H1 (cell line): ENCODE data around the gene CCDC182. TPM values are rescaled to one million over a fixed set of nuclear protein-coding genes. Genes with fewer than 3 reads are reported as not detected.

Experiments
- CTCF ChIA-PET: fragments of 300-600 bp; sonication (Branson Sonifier 250); formaldehyde crosslinking; loops from one replicate; lab custom pipeline; 2021; ENCODE audit not compliant: partially characterized antibody; lab: Charles Lee
- POLR2A ChIA-PET: fragments of 300-600 bp; sonication (Branson Sonifier 250); formaldehyde crosslinking; loops from one replicate; lab custom pipeline; 2021; ENCODE audit warnings: inconsistent platforms; ENCODE audit not compliant: partially characterized antibody; lab: Charles Lee
- DNase-seq, 2 experiments: peaks; one replicate each; pipeline versions ENCODE4 v3.0.0 to v3.0.0-alpha.2; 2010 to 2022; ENCODE audit warnings: low spot score in 2 of 2, low read depth in 1 of 2, mixed read lengths in 1 of 2
- FAIRE-seq: peaks from 2 replicates; lab custom pipeline; 2011; peaks lifted over from hg19 to GRCh38; lab: Jason Lieb, UNC
- H2AFZ ChIP-seq: 2 replicates; pipeline ENCODE4 v1.8.1; 2012; ENCODE audit warnings: low read length, inconsistent platforms
- H2AK5ac ChIP-seq: 2 replicates; pipeline ENCODE4 v1.6.1; 2013; ENCODE audit warnings: low read depth, low read length
- H2BK120ac ChIP-seq: replicated peaks from 2 replicates; pipeline ENCODE3; 2013; ENCODE audit warnings: low read depth, low read length, inconsistent platforms
- H2BK12ac ChIP-seq: 2 replicates; pipeline ENCODE4 v1.6.1; 2013; ENCODE audit warnings: low read depth, low read length
- H2BK15ac ChIP-seq: 2 replicates; pipeline ENCODE4 v1.6.1; 2013; ENCODE audit warnings: low read length
- H2BK20ac ChIP-seq: 2 replicates; pipeline ENCODE4 v1.6.1; 2013; ENCODE audit warnings: low read length
- H2BK5ac ChIP-seq: 2 replicates; pipeline ENCODE4 v1.6.1; 2013; ENCODE audit warnings: low read depth, low read length
- H3K14ac ChIP-seq: 2 replicates; pipeline ENCODE4 v1.6.1; 2013; ENCODE audit warnings: inconsistent platforms; ENCODE audit not compliant: insufficient read length
- H3K18ac ChIP-seq: 2 replicates; pipeline ENCODE4 v1.6.1; 2013; ENCODE audit warnings: low read length; ENCODE audit errors: extremely low read depth
- H3K23ac ChIP-seq: 2 replicates; pipeline ENCODE4 v1.6.1; 2013; ENCODE audit warnings: inconsistent platforms; ENCODE audit not compliant: insufficient read length
- H3K23me2 ChIP-seq: 2 replicates; pipeline ENCODE4 v1.6.1; 2013; ENCODE audit warnings: low read depth, low read length
- H3K27ac ChIP-seq: 2 replicates; pipeline ENCODE4 v1.6.1; 2011; ENCODE audit warnings: low read depth, low read length, inconsistent platforms
- H3K27me3 ChIP-seq, 4 experiments: replicated peaks in 1 of 4; 1 replicate in 1 of 4; 2 replicates in 3 of 4; pipeline versions ENCODE4 v1.6.1 to v1.8.1; 2011 to 2013; ENCODE audit warnings: low read length in 3 of 4, mild to moderate bottlenecking in 3 of 4, inconsistent platforms in 2 of 4, mixed read lengths in 2 of 4, moderate library complexity in 1 of 4; ENCODE audit not compliant: control insufficient read depth in 3 of 4, insufficient read depth in 3 of 4; ENCODE audit errors: extremely low read depth in 1 of 4
- H3K36me3 ChIP-seq, 4 experiments: 2 replicates each; pipeline versions ENCODE4 v1.6.1 to v1.8.1; 2011 to 2013; ENCODE audit warnings: mild to moderate bottlenecking in 4 of 4, low read length in 3 of 4, moderate library complexity in 2 of 4, control low read depth in 1 of 4, inconsistent platforms in 1 of 4; ENCODE audit not compliant: insufficient read depth in 4 of 4, control insufficient read depth in 2 of 4
- H3K4ac ChIP-seq: replicated peaks from 2 replicates; pipeline ENCODE3; 2013; ENCODE audit warnings: low read length, low read depth, mixed read lengths, inconsistent platforms; ENCODE audit not compliant: insufficient read length
- H3K4me1 ChIP-seq, 4 experiments: replicated peaks in 1 of 4; 1 replicate in 1 of 4; 2 replicates in 3 of 4; pipeline versions ENCODE4 v1.6.1 to v1.8.1; 2011 to 2013; ENCODE audit warnings: low read length in 3 of 4, inconsistent platforms in 2 of 4, mixed read lengths in 1 of 4; ENCODE audit not compliant: insufficient read depth in 4 of 4, control insufficient read depth in 3 of 4
- H3K4me2 ChIP-seq, 2 experiments: 2 replicates each; pipeline versions ENCODE4 v1.6.1 to v1.8.1; 2011 to 2013; ENCODE audit warnings: low read depth in 2 of 2, low read length in 2 of 2, control low read depth in 1 of 2, inconsistent platforms in 1 of 2, mild to moderate bottlenecking in 1 of 2; ENCODE audit not compliant: insufficient read depth in 1 of 2
- H3K4me3 ChIP-seq, 4 experiments: fragments of 200-600, 300-600 bp in 1 of 4; sonication (generic), shearing (Covaris generic), sonication (Bioruptor Twin) in 1 of 4; 2 replicates each; pipeline versions ENCODE4 v1.5.1 to v1.8.1; 2011 to 2016; ENCODE audit warnings: low read length in 4 of 4, low read depth in 3 of 4, control low read depth in 2 of 4, inconsistent platforms in 2 of 4, mild to moderate bottlenecking in 2 of 4, mixed read lengths in 1 of 4, moderate library complexity in 1 of 4; ENCODE audit not compliant: insufficient read depth in 2 of 4; ENCODE audit errors: extremely low read depth in 1 of 4
- H3K56ac ChIP-seq: replicated peaks from 2 replicates; pipeline ENCODE3; 2013; ENCODE audit warnings: low read depth, mild to moderate bottlenecking, mixed read lengths, low read length, inconsistent platforms; ENCODE audit not compliant: insufficient read length
- H3K79me1 ChIP-seq: 2 replicates; pipeline ENCODE4 v1.6.1; 2013; ENCODE audit warnings: low read depth, low read length, control low read depth
- H3K79me2 ChIP-seq, 2 experiments: 2 replicates each; pipeline versions ENCODE4 v1.6.1 to v1.8.1; 2012 to 2013; ENCODE audit warnings: low read length in 2 of 2, mild to moderate bottlenecking in 2 of 2, inconsistent platforms in 1 of 2; ENCODE audit not compliant: insufficient read depth in 2 of 2, control insufficient read depth in 1 of 2
- H3K9ac ChIP-seq, 4 experiments: replicated peaks in 1 of 4; 1 replicate in 1 of 4; 2 replicates in 3 of 4; pipeline versions ENCODE4 v1.6.1 to v1.8.1; 2011 to 2013; ENCODE audit warnings: low read depth in 3 of 4, low read length in 3 of 4, control low read depth in 2 of 4, mild to moderate bottlenecking in 2 of 4, moderate library complexity in 2 of 4, inconsistent platforms in 1 of 4; ENCODE audit errors: extremely low read depth in 1 of 4
- H3K9me3 ChIP-seq, 2 experiments: 2 replicates each; pipeline versions ENCODE4 v1.6.1 to v1.8.1; 2012 to 2013; ENCODE audit warnings: mild to moderate bottlenecking in 2 of 2, moderate library complexity in 2 of 2, control low read depth in 1 of 2, inconsistent platforms in 1 of 2, low read depth in 1 of 2, low read length in 1 of 2, mixed read lengths in 1 of 2; ENCODE audit not compliant: insufficient read depth in 2 of 2
- H4K20me1 ChIP-seq, 2 experiments: replicated peaks in 1 of 2; 2 replicates each; pipeline versions ENCODE3 to v1.8.1; 2011 to 2013; ENCODE audit warnings: inconsistent platforms in 2 of 2, low read length in 2 of 2, mild to moderate bottlenecking in 1 of 2; ENCODE audit not compliant: insufficient read depth in 2 of 2, control insufficient read depth in 1 of 2
- H4K5ac ChIP-seq: 2 replicates; pipeline ENCODE4 v1.6.1; 2013; ENCODE audit warnings: low read length, low read depth, mixed read lengths, inconsistent platforms; ENCODE audit not compliant: insufficient read length
- H4K8ac ChIP-seq: 2 replicates; pipeline ENCODE4 v1.8.0; 2013; ENCODE audit warnings: mild to moderate bottlenecking, moderate library complexity, low read length, inconsistent platforms; ENCODE audit not compliant: insufficient read depth; ENCODE audit errors: extremely low read depth
- H4K91ac ChIP-seq: replicated peaks from 2 replicates; pipeline ENCODE3; 2013; ENCODE audit warnings: low read length, mixed read lengths, inconsistent platforms; ENCODE audit not compliant: insufficient read length
- ATF3 ChIP-seq: IDR thresholded peaks from 2 replicates; pipeline ENCODE4 v1.6.1; 2011; ENCODE audit warnings: low read depth, mild to moderate bottlenecking, low read length; ENCODE audit not compliant: insufficient read depth
- CEBPB ChIP-seq: IDR thresholded peaks from 2 replicates; pipeline ENCODE4 v1.6.1; 2012; ENCODE audit warnings: low read depth, low read length
- CREB1 ChIP-seq: IDR thresholded peaks from 2 replicates; pipeline ENCODE4 v1.6.1; 2012; ENCODE audit warnings: inconsistent platforms
- EZH2 ChIP-seq: fragments of 200-600 bp; sonication (generic); IDR thresholded peaks from 2 replicates; pipeline ENCODE4 v1.7.1; 2012; ENCODE audit warnings: low read depth, mild to moderate bottlenecking, moderate library complexity, low read length, inconsistent platforms; ENCODE audit not compliant: severe bottlenecking
- JUN ChIP-seq: IDR thresholded peaks from 2 replicates; pipeline ENCODE4 v1.6.1; 2011; ENCODE audit warnings: low read depth, mild to moderate bottlenecking, improper control_type of control experiment, low read length
- KDM1A ChIP-seq: fragments of 200-600, 300-600 bp; sonication (generic); IDR thresholded peaks from 2 replicates; pipeline ENCODE4 v1.7.1; 2016; ENCODE audit warnings: mild to moderate bottlenecking, low read length, borderline replicate concordance
- MAFK ChIP-seq: IDR thresholded peaks from 2 replicates; pipeline ENCODE4 v1.6.1; 2012; ENCODE audit warnings: low read depth, mild to moderate bottlenecking, improper control_type of control experiment, low read length
- SP4 ChIP-seq: IDR thresholded peaks from 2 replicates; pipeline ENCODE4 v1.6.1; 2012; ENCODE audit warnings: low read length, inconsistent platforms
- TAF7 ChIP-seq: optimal IDR thresholded peaks from 2 replicates; pipeline ENCODE3; 2011; ENCODE audit warnings: low read depth, mild to moderate bottlenecking, inconsistent platforms, low read length, moderate library complexity, borderline replicate concordance
- WGBS, 2 experiments: shearing (Covaris generic) in 1 of 2; methylation state at CpG; one replicate each; pipeline versions ENCODE4 v1.1.6 to v1.1.7; 2013 to 2015; ENCODE audit warnings: low lambda C conversion rate in 2 of 2, mixed read lengths in 2 of 2, inconsistent platforms in 1 of 2, low coverage in 1 of 2, missing lambda C conversion rate in 1 of 2; ENCODE audit not compliant: insufficient replicate concordance in 2 of 2, insufficient coverage in 1 of 2, insufficient read length in 1 of 2; ENCODE audit errors: extremely low coverage in 1 of 2, missing lambda C conversion rate in 1 of 2; 5-methylcytosine and 5-hydroxymethylcytosine counted together
- polyA plus RNA-seq, 7 experiments: library from polyadenylated mRNA; depleted of rRNA in 3 of 7; stranded (reverse) in 5 of 7; unstranded in 2 of 7; fragments of >200 nt in 5 of 7; fragments of 200-250 nt in 2 of 7; gene quantifications; 1 replicate in 5 of 7; 2 replicates in 1 of 7; 4 replicates in 1 of 7; pipeline versions ENCODE4 v1.2.1 to v1.2.3, GENCODE V29; 2011 to 2013; ENCODE audit warnings: missing spikeins in 2 of 7, mixed read lengths in 2 of 7
- total RNA-seq: library from RNA; stranded (reverse); fragmentation: NEBNext Ultra II Directional; extraction: Animal tissue kit (Norgen Biotek cat#: 25700); gene quantifications from 2 replicates; pipeline ENCODE4 v1.2.1, GENCODE V29; 2021

The CCDC182 gene
- total and polyA plus RNA-seq, 2 of the 8 experiments (the other 6 are each of a cell fraction or from before 2014, with no cell fraction given): not detected

DNA sequence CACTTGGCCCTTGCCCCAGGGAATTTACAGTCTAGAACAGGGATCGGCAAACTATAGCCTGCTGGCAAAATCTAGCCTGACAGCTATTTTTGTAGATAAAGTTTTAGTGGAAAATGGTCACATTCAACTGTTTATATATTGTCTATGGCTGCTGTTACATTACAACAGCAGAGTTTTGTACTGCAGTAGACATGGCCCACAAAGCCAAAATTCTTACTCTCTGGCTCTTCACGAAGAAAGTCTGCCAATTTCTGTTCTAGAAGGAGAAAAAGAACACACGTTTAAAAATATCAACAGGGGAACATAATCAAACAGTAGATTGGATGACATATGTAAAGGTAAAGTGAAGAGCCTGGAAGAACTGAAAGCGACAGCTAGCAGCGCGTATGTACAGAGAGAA, 33.2 kb upstream of the CCDC182 start:
- no peak overlapping the region for H4K91ac ChIP-seq
- no peak overlapping the region for H2AFZ ChIP-seq
- no peak overlapping the region for H3K4me3 ChIP-seq
- no peak overlapping the region for H4K5ac ChIP-seq
- no peak for DNase-seq
- H3K27me3 ChIP-seq: no peaks in the 10 kb centered on the region
- no peak overlapping the region for H3K23ac ChIP-seq
- peaks cover 5 to 12% (median 6%) of the 10 kb centered on the region in 4 experiments; a peak in 6 of 7 replicates for H3K4me1 ChIP-seq
- no peak for TF ChIP-seq MAFK
- TF ChIP-seq SP4: no peak
- TF ChIP-seq CEBPB: no peak
- no peak for TF ChIP-seq KDM1A
- no peak for TF ChIP-seq TAF7
- no peak for TF ChIP-seq ATF3
- no peak for TF ChIP-seq EZH2
- TF ChIP-seq JUN: no peak
- TF ChIP-seq CREB1: no peak
- H3K4me2 ChIP-seq: no peak overlapping the region
- H3K23me2 ChIP-seq: no peaks in the 10 kb centered on the region
- H4K8ac ChIP-seq: no peak overlapping the region
- no peak overlapping the region for H3K4ac ChIP-seq
- no peaks in the 10 kb centered on the region for H3K9me3 ChIP-seq
- H2BK20ac ChIP-seq: no peak overlapping the region
- H2BK120ac ChIP-seq: no peak overlapping the region
- 84% methylated on average over 6 of the region's 6 CpGs; no CpG with 5 or more reads in 1 of the 2 experiments for WGBS, 2 experiments
- no peak overlapping the region for H3K9ac ChIP-seq
- H3K18ac ChIP-seq: no peak overlapping the region
- H2AK5ac ChIP-seq: no peak overlapping the region
- POLR2A ChIA-PET: no interaction called here
- no peak overlapping the region for H2BK15ac ChIP-seq
- H2BK5ac ChIP-seq: no peak overlapping the region
- H3K14ac ChIP-seq: no peak overlapping the region
- no peaks in the 10 kb centered on the region for H4K20me1 ChIP-seq
- CTCF ChIA-PET: interaction anchor here (3.5 kb wide), 2 partner anchors 11 to 17 kb away, joined by 13 to 17 read pairs; no protein-coding TSS in a partner anchor
- H3K79me2 ChIP-seq: no peaks in the 10 kb centered on the region
- no peaks in the 10 kb centered on the region for H3K79me1 ChIP-seq
- no peaks in the 10 kb centered on the region for H3K36me3 ChIP-seq
- H3K27ac ChIP-seq: no peak overlapping the region
- FAIRE-seq: no peak
- no peak overlapping the region for H2BK12ac ChIP-seq
- no peak overlapping the region for H3K56ac ChIP-seq
